Sciatic nerve (tissue), 2 donors: ENCODE measurements around the gene GNLY. TPM values are rescaled to one million over a fixed set of nuclear protein-coding genes. Genes with fewer than 3 reads are reported as not detected.

Experiments
- ATAC-seq: fragments of 200-7000 bp; cut with Tn5 transposase; one replicate; pipeline ENCODE4 v1.9.1; 2020; ENCODE audit warnings: mild to moderate bottlenecking, moderate library complexity
- DNase-seq: peaks from one replicate; pipeline ENCODE4 v3.0.0-alpha.2; 2020; ENCODE audit warnings: low spot score
- intact Hi-C: fragments of 100-400 bp; cut with DNase I; formaldehyde crosslinking; loops from one replicate; pipeline ENCODE4 v1.14.2; 2022
- total RNA-seq: library from RNA; stranded (reverse); fragmentation: NEBNext Ultra II Directional; extraction: Animal tissue kit (Norgen Biotek cat#: 25700); gene quantifications from one replicate; pipeline ENCODE4 v1.2.1, GENCODE V29; 2021
- donor health status: DM: no; HTN: no; CAD: no.
- donor health status: DM: no; HTN: no; CAD: no.

The GNLY gene
- total RNA-seq, 1 donor from 2014 or later = 8.4 TPM

GRCh38 chr2:85748039-85748734, 54.0 kb downstream of the GNLY start:
- intact Hi-C loops = no loop called here
- no peak for ATAC-seq
- DNase-seq = no peak

Other genes starting within 250 kb of the GNLY start
- 168 TPM for gene MAT2A, start 155.2 kb upstream of the GNLY start, total RNA-seq
- 36.6 TPM for gene GGCX, start 132.9 kb upstream of the GNLY start, total RNA-seq
- gene VAMP8, start 116.8 kb upstream of the GNLY start, total RNA-seq = 31.1 TPM
- gene VAMP5, start 109.9 kb upstream of the GNLY start, total RNA-seq = 71.2 TPM
- gene RNF181, start 98.6 kb upstream of the GNLY start, total RNA-seq = 71.2 TPM
- gene TMEM150A, start 91.7 kb upstream of the GNLY start, total RNA-seq = 15.8 TPM
- gene C2orf68, start 82.3 kb upstream of the GNLY start, total RNA-seq = 41.6 TPM
- gene USP39, start 78.2 kb upstream of the GNLY start, total RNA-seq = 34.2 TPM
- 6.1 TPM for gene SFTPB, start 26.2 kb upstream of the GNLY start, total RNA-seq
- gene ATOH8, start 59.6 kb downstream of the GNLY start, total RNA-seq = 57.2 TPM
- gene ST3GAL5, start 194.6 kb downstream of the GNLY start, total RNA-seq = 46.1 TPM